Measurements from ENCODE around the gene UQCRQ.

Gene UQCRQ

DNA sequence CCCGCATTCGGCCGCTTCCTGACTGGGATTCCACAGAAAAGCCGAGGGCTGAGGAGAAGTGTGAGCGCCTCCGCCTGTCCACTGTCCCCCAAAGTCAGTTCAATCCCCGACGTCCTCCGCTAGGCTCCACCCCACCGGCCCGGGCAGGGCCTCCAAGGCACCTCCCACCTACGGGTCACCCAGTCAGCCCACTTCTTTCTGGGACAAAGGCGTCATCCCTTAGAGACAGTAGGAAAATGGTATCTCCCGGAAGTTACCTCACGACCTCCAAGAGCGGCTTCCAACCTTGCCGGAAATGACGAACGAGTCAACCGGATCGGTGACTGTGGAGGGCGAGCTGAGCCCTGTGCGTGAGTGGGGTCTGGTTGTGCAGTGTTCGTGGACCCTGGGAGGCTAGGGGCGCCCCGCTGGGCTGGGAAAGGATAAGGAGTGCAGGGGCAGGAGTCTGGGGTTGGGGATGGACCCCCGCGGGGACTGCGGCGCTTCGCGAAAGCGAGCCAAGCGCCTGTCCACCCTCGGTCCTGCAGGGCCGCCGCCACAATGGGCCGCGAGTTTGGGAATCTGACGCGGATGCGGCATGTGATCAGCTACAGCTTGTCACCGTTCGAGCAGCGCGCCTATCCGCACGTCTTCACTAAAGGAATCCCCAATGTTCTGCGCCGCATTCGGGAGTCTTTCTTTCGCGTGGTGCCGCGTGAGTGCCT, at the start of gene UQCRQ, which contains the start of gene GDF9:
TSS of gene UQCRQ (plus strand) at position 301 of the 704 bp plus-strand sequence. CDS start at position 541, 240 bp downstream.
TSS of gene GDF9 (minus strand) at position 128 of the 704 bp plus-strand sequence. CDS start 1,936 bp downstream, outside the sequence.
- DNase-seq: peak; percentile 97

DNA sequence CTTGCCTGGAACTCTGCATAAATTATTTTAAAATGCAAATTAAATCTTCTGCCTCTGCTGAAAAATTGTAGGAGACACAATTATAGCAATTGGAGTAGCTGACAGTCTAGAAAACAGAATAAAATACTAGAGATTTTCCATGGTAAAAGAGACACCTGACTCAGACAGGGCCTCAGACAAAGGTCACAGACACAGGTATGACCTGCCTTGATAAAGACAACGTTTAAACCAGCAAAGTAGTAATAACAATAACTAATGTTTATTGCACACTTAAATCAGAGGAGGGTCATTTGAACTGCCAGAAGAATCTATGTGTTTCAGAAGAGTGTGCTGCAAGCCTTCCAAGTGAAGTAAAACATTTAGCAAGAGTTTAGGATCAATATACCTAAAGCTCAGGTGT, 49.4 kb upstream of the UQCRQ start:
- no peak for DNase-seq

DNA sequence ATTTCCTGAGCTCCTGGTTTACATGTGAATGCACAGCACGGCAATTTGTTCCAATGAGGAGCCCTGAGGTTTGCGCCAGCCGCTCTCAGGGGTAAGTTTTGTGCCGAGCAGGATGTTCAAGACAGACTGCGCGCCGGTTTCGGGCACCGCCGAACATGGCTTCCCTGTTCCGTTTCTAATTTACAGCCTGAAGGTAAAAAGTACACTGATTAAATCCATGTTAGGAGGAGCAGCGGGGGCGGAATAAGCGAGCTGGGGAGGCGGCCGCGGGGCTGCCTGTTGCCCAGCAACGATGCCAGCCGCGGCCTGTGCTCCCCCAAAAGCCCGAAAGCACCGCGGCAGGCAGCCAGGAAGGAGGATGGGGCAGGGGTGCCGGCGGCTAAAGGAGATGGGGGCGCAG, 47.0 kb upstream of the UQCRQ start:
- no peak for DNase-seq

DNA sequence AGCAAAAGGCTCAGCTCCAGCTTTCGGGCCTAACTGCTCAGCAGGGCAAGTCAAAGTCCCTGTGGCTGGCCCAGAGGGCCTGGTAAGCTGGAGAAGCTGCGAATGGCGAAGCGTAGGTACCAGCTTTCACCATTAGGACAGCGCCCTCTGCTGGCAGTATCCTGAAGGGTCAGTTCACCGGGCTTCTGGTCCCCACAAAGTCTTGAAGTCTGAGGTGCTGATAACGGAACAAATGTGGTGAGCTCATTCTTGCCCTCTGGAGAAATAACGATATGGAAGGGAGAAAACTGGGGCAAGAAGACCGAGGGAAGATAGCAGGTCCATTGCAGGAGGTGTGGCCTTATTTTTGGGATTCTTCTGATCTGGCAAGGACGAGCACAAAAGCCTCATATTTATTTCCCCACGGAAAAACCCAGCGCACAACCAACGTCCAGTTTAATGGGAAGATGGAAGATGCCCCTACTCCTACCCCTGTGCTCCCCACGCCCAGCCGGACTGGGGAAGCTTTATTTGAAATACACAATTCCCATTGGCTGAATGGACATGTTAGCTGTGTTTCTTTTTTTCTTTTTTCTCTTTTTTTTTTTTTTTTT, 46.2 kb upstream of the UQCRQ start:
- peak; percentile 84 for DNase-seq

DNA sequence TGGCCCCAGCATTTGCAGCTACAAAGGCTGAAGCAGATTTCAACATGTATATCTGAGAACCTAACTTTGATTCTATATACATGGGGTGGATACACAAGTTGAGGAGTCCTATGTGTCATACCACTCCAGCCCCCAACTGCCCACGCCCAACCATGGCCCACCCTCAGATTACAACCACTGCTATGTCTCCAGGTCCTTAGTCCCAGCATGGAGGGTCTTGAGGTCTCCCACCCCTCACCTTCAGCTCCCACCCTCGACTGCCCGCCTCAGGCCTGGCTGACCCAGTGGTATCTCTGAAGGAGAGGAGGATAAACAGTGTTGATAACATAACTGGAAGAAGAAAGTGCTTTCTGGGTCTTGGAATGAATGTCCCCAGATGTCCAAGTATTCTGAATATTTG, 45.1 kb upstream of the UQCRQ start:
- no peak for DNase-seq

DNA sequence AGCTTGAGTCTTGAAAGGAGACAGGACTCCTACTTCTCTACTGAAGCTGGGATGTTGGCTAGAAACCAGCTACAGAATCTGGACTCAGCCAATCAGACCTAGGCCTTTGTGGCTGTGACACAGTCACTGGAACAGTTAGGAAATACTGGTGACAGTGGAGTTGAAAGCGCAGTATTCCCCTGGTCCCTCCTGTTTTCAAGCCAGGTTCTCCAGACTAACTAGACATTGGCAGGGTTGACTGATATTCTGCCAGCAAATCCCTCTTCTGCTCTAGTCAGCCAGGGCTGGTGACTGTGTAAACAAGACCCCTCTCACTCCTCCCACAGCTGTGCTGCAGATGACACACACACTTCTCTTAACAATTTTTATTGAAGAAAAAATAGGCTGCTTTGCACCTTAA, 44.7 kb upstream of the UQCRQ start:
- DNase-seq: no peak

DNA sequence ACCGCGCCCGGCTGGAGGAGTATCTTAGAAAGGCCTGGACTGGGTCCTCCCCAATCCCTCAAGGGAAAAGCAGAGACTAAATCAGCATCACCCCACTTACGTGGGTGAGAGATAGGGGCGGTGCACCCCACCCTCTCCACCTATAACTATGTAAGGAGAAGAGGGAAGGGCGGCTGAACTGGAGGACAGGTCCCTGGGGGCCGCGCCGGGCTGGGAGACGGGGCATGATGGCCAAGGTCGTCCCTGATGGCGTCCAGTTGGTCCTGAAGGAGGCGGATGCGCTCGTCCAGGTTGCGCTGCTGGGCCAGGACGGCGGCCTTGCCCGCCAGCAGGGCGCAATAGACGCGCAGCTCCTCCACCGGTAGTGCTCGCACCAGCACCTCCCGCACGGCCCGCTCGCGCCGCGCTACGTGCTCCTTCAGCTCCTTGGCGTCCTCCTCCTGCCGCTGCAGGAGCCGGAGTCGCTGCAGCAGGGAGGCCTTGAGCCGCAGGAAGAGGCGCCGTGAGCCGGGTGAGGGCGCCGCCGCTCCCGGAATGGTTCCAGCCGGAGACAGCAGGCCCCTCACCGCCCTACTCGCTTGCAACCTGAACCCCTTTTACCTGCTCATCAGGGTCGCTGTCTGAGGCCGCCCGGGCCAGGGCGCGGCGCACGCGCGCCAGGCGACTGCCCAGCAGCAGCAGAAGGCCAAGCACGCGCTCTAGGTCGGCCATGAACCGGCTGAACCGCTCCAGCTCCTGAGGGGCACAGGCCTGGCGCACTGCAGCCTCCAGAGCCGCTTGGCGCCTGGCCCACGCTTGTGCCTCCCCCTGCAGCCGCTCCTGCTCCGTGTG, 43.6 kb upstream of the UQCRQ start:
- no peak for DNase-seq

DNA sequence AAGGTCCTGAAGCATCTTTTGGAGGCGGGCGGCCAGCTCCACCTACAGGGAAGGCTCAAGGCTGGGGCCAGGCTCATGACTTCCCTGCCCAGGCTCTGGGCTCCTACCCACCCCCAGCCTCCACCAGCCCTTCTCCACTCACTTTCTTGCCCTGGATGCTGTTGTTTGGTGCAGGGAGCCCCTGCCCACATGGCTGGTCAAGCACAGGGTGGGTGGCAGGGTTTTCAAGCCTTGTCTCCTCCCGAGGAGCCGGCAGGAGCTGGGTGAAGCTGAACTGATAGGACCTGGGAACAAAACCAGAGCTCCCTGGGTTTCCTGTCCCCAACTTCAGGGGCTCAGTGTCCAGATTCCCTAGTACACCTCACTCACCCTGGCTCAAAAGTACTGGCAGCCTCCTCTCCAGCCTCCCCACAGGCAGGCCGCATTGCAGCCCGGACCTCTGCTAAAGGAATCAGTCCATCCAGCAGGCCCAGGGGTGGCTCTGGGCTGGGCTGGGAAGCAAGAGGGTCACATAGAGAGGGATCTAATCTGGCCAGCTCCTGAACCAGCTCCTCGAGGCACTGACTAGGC, 42.9 kb upstream of the UQCRQ start:
- DNase-seq: no peak

DNA sequence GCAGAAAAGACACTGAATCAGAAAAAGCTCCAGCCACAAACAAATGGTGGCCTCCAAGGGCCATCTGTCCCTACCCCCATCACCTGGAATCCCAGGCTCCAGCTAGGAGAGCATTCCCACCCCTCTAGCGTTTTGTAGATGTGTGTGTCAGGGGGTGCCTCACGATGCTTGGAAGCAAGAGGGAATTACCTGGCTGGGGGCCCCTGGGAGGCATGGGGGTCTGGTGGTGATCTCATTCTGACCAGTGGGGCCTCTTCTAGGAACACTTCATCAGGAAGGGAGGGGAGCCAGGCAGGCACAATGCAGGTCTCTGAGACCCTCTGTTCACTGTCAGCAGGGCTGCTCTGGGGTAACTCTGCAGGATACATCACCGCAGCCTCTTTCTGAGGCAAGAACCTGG, 42.0 kb upstream of the UQCRQ start:
- DNase-seq: no peak

DNA sequence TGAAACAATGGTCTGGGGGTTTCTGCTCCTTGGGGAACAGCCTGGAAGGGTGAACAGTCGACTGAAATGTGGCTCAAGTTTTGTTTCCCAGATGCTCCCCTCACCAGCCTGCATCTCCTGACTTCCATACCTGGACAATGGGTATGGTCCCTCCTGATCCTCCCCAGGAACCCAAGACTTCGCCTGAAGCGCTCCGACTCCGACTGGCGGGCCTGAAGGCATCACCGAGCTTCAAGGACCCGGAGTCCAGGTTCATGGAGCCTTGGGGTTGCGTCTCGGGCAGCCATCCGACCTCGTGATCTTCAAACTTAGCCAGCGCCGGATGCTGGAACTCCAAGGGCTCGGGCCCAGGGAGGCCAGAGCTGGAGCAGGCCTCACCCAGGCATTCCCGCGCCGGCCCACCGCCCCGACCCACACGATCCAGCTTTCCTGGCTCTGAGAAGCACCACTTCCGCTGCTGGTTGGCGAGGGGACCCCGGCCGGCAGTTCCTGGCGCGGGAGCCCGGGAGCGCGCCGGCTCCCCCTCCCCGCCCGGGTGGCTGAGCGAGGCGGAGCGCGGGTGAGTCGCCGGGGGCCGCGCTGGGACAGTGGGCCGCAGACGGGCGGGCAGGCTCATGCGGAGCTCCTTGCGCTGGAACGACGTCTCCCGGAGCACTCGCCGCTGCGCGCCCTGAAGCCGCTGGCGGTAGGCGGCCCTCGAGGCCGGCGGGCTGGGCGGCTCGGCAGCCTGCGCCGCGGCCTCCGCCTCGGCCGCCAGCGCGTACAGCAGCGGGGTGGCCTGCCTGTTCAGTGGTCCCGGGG, 41.2 kb upstream of the UQCRQ start:
- no peak for DNase-seq

DNA sequence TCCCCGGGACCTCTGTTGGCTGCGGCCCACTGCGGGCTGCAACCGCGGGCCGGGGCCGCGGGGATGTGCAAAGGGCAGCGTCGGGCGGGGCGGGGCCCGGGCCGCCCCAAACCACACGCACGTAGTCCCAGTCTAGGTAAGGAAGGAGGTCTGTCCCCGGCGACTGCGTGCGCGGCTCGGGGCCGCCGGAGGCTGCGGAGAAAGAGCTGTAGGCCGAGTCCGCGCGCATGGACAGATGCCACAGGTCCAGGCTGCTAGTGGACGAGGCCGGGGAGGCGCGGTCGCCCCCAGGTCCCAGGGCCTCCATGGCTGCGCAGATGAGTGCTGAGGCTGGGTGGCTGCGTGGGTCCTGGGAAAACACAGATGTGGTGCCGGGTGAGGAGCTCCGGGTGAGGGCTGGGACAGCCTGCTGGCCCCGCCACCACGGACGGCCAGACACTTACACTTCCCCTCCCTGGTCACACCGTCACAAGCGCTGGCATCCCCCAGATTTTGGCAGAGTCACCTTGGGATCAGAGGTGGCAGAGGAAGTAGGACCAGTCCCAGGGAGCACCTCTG, 40.5 kb upstream of the UQCRQ start:
- no peak for DNase-seq

DNA sequence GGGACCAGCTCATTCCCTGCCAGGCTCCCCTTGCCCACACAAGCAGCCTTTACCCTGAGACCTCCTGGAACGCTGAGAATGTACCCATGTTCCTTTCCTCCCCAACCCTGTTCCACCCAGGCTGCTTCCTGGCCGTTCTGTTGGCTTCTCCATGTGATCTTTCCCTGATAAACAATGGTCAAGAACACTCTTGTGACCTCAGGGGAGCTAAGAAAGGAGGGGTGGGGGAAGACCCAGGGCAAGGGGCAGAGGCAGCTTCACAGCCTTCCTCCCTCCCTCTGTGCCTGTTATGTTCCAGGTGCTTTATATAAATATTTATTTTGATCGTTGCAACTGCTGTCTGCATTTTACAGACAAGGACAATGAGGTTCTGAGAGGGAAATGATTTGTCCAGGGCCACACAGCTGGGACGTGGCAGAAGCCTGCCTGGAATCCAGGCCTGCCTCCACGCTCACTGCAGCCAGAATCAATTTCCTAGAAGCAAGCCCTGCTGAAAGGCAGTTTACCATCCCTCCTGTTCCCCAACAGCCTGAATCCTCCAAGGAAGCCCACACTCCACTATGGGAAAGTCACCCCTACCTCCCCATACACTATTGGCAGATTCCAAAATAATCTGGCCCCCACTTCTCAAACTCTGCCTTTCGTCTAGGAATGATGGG, 39.9 kb upstream of the UQCRQ start:
- no peak for DNase-seq

DNA sequence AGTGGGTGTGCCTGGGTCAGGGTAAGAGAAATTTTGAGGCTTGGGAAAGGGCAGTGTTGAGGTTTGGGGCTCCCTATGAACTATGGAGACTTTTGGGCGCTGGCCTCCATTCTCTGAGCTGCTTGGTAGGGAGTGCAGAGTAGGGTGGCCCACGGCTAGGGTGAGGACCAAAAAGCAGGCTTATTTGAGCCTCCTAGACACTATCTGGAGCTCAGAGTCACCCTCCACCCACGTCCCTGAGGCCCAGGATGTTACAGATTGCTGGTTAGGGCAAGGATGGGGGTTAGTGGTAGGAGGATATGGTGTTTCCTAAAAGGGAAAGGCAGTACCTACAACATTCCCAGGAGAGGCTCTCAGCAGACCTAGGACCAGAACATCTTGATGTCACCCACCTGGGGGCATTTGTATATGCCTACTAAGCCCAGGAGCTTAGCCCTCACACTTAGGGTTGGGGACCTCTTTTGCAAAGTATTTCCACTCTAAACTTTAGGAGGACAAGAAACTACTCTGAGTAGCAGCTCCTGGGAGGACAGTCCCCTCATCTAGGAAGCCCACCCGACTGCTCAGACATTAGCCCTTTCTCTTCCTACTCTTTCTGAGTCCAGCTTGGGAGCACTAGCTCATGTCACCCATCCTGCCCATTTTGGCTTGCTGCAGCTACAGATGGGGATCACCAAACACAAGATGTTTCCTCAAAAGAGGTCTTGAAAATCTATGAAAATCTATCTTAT, 38.3 kb upstream of the UQCRQ start:
- no peak for DNase-seq

DNA sequence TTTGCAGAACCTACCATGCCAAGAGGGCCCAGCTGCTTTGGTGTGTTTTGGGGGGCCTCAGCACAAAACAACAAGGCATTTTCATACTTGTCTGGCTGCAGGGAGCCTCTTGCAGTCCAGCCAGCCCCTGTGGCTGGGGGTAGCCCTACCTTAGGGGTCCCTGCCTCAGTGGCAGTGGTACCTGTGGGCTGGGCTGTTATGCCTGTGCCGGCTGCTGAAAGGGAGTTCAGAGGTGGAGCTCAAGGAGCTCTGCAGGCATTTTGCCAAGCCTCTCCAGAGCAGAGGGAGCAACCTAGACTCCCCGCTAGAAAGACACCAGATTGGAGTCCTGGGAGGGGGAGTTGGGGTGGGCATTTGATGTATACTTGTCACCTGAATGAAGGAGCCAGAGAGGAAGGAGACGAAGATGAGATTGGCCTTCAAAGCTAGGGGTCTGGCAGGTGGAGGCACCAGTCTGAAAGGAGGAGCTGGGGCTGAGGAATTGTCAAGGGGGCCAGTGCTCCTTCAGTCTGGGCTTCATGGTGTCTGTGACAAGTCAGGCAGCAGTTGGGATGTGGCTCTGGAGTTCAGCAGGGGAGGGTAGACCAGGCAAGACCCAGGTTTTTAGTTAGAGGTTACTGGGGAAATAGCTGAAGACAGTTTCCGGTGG, 37.5 kb upstream of the UQCRQ start:
- DNase-seq: no peak

DNA sequence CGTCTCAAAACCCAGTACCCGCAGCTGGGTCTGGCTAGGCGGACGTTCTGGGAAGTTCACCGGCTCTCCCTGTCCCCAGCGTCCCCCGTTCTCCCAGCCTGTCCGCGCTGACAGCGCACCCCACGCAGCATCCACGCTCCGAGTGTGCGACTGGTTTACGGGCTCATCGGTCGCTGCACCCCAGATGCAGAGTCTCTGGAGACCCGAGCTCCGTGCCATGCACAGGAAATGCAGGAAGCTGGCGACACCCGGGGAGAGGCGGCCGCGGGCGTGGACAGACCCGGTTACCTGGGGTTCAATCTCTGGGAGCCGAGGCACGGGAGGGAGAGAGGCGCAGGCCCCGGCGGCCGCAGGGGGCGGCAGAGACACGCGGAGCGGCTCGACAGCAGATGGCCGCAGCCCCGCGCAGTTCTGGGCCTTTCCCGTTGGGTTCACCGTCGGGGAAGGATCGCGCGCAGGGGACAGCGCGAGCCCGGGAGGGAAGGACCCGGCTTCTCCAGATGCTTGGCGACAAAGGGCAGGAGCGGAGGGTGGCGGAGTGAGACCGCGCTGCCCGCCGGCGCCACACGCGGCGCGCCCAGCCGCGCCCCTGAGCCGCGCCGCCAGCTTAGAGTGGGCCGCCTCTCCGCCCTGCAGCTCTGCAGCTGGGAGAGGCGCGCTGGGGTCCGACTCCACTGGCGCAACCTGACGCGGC, 36.6 kb upstream of the UQCRQ start:
- peak; percentile 67 for DNase-seq

DNA sequence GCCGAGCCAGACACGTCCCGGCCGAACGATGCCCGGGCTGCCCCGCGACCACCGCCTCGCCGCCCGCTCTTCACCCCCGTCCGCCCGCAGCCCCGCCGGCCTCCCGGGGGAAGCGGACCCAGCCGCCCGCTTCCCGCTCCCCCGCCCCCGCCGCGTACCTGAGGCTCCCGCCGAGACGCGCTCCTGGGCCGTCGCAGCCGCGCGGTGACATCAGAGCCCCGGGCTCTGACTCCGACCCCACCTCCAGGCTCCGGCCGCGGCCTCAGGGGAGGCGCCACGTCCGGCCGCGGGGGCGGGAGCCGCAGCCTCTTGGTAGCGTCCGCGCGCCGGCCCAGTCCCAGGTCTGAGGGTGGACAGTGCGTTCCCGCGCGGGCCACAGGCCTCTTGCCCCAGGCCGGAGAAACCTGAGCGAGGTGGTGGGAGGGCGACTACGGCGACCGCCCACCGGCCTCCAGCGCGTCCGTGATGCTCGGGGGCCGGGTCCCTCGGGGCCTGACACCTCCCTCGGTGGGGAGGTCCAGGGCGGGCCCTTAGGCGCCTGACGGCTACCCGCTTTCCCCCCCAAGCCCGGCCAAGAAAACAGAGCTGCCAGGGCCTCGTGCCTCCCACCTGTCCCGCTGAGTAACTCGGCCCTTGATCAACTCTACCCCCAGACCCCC, 35.9 kb upstream of the UQCRQ start, which contains the start of gene SHROOM1:
TSS of gene SHROOM1 (minus strand) at position 212 of the 659 bp plus-strand sequence. CDS start 4,507 bp downstream, outside the sequence.
- no peak for DNase-seq

DNA sequence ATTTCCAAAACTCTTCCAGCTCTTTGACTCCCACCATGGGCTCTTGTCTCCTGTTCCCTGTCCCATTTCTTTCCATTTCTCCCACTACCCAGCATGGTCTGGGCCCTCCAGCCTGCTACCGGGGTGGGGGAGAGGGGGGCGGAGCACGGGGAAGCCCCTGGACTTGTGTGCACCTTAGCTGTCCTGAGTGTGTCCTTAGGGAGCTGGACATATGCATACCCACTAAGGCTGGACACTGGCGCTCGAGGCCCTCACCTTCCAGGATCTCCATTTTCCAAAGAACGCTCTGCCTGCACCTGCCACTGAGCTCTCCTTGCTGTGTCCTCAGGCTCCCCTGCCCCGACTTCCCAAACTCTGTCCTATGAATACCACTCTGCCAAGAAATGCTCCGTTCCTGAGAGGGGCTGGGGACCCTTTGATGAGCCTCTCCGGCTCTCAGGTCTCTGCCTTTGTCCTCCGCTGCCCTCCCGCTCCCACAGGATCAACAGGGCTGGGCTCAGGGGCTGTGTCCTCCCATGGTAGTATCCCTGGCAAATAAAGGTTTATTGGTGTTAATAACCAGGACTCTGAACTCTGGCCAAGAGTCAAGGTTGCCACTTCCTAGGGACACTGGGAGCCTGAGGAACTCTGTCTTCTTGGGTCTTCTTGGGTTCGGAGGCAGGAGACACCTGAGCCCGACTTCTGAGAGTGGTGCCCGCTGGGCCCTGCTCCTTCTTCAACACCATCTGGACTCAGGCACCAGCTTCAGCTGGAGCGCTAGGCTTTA, 35.2 kb upstream of the UQCRQ start:
- DNase-seq: no peak

DNA sequence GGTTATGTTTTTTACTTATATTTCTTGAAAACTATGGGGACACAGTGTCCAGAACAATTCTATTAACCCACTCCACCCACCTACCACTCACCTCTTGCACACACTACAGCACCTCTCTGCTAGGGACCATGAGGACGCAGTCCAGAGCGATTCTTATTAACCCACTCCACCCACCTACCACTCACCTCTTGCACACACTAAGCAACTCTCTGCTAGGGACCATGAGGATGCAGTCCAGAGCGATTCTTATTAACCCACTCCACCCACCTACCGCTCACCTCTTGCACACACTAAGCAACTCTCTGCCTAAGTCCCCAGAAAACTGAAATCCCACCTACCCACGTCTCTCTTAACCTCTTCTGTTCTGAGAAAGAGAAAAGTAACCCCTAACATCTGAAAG, 33.8 kb upstream of the UQCRQ start:
- DNase-seq: no peak
